GM18517 (cell line): ENCODE measurements around the gene CPLANE1.
"Not testable (repeated sequence)": the region's sequence is repeated elsewhere in the genome, so short reads cannot be mapped to it uniquely, and the experiment has no call there.

Source experiments
- ATAC-seq: cut with Tn5 transposase; IDR thresholded peaks from one replicate; pipeline ENCODE4 v1.9.1; 2021; ENCODE audit warnings: mild to moderate bottlenecking, moderate library complexity; ENCODE audit not compliant: unreplicated experiment

Gene CPLANE1

GRCh38 chr5:37208883-37209797 lies 40.0 kb downstream of the CPLANE1 start:
- no peak for ATAC-seq

DNA sequence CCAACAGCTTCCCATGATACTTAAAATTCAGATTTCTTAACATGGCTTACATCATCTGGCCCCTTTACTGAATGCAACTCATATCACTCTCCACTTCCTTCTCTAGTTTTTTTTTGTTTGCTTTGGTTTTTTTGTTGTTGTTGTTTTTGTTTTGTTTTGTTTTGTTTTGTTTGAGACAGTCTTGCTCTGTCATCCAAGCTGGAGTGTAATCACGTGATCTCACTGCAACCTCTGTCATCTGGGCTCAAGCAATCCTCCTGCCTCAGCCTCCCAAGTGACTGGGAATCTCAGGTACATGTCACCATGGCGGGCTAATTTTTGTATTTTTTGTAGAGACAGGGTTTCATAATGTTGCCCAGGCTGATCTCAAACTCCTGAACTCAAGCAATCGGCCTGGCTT lies 41.4 kb downstream of the CPLANE1 start:
- ATAC-seq, result no peak

DNA sequence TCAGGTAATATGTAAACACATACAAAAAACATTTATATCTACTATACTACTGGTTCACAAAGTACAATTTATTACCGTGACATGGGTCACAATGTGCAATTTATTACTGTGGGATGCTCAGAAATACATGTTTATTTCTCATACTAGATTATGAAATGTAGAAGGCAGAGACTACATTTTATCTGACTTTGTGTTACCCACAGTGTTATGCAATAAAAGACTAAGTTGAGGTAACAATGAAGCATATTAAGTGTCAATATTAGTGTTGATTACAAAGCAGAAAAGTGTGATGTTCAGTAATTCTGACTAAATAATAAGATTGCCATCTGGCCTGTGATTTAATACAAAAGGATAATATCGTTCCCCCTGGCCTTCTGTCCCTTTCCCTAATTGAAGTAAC lies 42.4 kb downstream of the CPLANE1 start:
- no peak for ATAC-seq

DNA sequence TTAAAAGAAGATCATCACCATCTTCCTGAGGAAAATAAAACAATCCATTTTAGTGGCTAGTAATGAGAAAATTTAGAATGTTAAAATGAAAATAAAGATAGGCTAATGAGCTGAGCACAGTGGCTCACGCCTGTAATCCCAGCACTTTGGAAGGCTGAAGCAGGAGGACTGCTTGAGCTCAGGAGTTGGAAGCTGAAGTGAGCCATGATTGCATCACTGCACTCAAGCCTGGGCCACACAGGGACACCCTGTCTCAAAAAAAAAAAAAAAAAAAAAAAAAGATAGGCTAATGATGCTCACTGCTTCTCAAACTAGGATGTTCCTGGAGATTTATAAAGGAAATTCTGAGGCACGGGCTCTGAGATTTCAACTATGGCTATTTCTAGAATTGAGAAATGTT lies 50.3 kb downstream of the CPLANE1 start:
- no peak for ATAC-seq

GRCh38 chr5:37198061-37198460 lies 51.1 kb downstream of the CPLANE1 start:
- peak; percentile 40 for ATAC-seq

GRCh38 chr5:37197340-37198050 lies 51.7 kb downstream of the CPLANE1 start:
- ATAC-seq, result peak; percentile 88

- ATAC-seq, result no peak
Measured at GRCh38 chr5:37190592-37190991, 58.6 kb downstream of the CPLANE1 start.

DNA sequence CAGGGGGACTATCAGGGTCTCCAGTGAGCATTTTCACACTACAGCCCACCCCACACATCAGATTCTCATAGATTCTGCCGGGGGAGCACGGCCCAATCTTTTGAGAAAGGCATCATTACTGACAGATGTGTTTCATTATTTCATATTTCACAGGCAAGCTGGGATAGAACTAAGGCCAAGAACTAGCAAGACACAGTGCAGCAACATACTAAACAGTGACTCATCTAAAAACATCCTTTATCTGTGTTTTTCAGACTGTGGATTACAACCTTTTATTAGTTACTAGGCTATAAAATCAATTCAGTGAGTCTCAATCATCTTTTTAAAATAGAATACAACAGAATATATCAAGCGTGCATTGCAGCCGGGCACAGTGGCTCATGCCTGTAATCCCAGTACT lies 59.8 kb downstream of the CPLANE1 start:
- ATAC-seq, result no peak

DNA sequence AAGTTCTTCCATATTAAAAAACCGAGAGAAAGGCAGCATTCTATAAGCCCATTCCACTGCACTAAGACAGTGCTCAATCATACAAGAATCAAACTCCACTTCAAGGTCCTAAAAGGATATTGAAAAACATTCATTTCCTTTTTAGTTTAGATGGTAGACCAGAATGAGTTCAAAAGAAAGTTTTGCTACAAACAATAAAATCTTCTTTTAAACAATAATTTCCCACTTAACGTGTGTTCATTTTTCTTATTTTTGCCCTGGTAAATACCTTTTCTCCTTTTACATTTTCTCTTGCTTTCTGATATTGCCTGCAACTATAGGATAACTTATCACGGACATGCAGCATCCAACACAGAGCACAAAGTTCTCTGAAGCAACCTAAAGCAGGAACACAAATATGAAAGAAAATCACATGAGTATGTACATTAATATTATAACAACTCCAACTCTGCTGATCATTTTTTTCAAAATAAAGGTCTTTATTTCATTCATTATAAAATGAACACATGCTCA lies 61.7 kb downstream of the CPLANE1 start:
- ATAC-seq, result no peak

DNA sequence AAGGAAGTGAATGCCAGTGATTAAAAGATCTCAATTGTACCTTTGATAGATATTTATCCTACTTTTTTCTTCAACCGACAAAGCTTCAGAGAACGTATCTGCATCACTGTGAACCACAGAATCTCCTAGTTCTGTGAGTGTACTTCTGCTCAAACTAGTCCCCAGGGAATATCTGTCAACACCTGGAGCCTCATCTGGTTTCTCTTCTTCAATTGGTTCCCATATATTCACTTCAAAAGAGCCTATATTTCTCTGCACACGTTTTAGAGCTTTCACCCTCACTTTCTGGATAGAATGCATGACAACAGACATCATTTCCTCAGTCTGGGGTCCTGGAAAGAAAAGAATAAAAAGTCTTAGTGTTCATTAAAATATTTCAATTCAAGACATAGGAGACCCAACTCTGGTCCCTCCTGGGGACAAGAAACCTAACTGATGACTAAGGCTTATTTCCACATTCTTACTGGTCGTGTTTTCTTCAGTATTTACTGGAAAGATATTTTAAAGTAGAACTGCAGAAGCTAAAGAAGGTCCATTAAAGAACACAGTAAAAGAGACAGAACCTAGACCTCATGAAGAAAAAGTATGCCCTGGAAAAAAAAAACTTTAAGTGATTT lies 64.3 kb downstream of the CPLANE1 start:
- ATAC-seq, result peak; percentile 87

- ATAC-seq, result no peak
Measured at GRCh38 chr5:37182667-37183066, 66.5 kb downstream of the CPLANE1 start.

- no peak for ATAC-seq
Measured at GRCh38 chr5:37174928-37175327, 74.2 kb downstream of the CPLANE1 start.

DNA sequence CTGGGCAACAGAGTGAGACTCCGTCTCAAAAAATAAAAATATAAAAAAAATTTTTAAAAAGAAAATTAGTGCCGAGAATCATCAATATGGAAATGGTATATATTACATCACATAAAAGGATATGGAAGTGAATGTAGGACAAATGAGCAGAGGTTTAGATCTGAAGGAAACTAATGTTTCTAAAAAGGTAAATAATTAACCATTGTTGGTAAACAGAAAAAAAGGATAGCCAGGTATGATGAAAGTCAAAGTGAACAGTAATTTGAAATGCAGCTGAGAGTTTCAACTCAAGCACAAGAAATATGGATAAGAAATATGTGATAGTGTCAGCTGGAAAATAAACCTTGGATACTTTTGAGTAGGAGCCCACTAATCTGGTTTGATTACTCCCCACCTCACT lies 76.2 kb downstream of the CPLANE1 start:
- no peak for ATAC-seq

DNA sequence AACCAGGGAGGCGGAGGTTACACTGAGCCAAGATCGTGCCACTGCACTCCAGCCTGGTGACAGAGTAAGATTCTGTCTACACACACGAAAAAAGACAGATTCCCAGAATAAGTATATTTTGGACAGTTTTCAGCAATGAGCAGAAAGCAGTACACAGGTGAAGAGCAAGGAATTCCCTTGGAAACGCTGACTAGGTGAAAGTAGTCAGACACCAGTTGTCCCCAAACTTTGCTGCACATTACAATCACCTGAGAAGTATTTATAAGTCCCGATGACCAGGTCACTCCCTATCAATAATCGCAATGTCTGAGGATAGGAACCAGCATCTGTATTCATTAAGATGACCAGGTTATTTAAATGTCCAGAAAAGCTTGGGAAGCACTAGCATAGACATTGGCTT lies 78.3 kb downstream of the CPLANE1 start:
- no peak for ATAC-seq

GRCh38 chr5:37166197-37166596 lies 83.0 kb downstream of the CPLANE1 start:
- no peak for ATAC-seq

GRCh38 chr5:37165761-37166160 lies 83.4 kb downstream of the CPLANE1 start:
- ATAC-seq, result no peak

DNA sequence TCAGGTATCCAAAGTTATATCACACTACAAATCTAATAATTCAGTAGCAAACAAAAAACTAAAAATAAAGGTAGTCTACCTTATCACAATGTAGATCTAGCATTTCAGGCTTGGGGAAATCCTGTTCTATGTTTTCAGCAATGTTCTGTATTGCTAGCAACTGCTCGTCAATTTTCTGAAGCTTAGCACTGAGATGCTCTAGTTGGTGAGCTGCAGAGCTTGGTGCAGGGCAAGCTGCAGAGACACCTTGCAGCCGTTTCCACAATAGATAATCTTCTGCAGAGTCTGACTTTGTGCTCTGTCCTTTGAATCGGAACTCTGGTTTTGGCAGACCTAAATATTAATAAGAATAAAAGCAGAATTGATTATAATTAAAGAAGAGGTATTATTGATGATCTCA lies 95.5 kb downstream of the CPLANE1 start:
- ATAC-seq, result no peak

DNA sequence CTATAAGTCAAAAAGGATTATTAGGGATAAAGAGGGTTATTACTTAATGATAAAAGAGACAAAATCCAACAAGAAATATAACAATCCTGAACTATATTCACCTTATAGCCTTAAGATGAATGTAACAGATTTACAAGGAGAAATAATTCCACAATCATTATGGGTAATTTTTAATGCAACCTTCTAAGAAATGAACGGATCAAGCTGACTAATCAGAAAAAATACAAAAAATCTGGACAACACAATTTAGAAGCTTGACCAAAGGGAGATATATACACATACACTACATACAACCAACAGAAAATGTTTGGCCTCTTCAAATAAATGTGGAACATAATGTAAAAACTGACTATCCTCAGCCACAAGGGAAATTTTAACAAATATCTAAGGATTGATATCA lies 102.3 kb downstream of the CPLANE1 start:
- ATAC-seq, result no peak

DNA sequence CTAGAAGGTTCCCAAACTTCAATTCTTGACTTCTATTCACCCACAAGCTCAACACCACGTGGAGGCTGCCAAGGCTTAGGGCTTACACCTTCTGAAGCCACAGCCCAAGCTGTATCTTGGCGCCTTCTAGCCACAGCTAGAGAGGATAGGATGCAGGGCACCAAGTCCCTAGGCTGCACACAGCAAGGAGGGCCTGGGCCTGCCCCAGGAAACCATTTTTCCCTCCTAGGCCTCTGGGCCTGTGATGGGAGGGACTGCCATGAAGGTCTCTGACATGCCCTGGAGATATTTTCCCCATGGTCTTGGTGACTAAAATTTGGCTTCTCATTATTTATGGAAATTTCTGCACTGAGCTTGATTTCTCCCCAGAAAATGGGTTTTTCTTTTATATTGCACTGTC lies 112.5 kb downstream of the CPLANE1 start:
- no peak for ATAC-seq

DNA sequence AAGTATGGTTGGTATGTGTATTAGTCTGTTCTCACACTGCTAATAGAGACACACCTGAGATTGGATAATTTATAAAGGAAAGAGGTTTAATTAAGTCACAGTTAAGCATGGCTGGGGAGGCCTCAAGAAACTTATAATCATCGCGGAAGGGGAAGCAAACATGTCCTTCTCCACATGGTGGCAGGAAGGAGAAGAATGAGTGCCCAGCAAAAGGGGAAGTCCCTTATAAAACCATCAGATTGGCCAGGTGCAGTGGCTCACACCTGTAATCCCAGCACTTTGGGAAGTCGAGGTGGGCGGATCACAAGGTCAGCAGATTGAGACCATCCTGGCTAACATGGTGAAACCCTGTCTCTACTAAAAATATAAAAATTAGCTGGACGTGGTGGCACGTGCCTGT lies 113.9 kb downstream of the CPLANE1 start:
- not testable (repeated sequence) for ATAC-seq

- ATAC-seq, result no peak
Measured at GRCh38 chr5:37133939-37134338, 115.2 kb downstream of the CPLANE1 start.

GRCh38 chr5:37132646-37133045 lies 116.5 kb downstream of the CPLANE1 start:
- ATAC-seq, result no peak
